Measurements from ENCODE around the gene AFMID. TPM values are rescaled to one million over a fixed set of nuclear protein-coding genes. Genes with fewer than 3 reads are reported as not detected.
"Not testable (repeated sequence)": the region's sequence is repeated elsewhere in the genome, so short reads cannot be mapped to it uniquely, and the experiment has no call there.

The AFMID gene
- total RNA-seq, 1 experiment from 2014 or later, result 65.8 TPM

- CTCF ChIA-PET; DNase-seq (ENCODE audit: low read depth, low spot score); H2AFZ ChIP-seq (ENCODE audit: low read depth, low read length, poor library complexity, severe bottlenecking); H3K4me3 ChIP-seq (replicated peaks in 1 of 2; ENCODE audit: low read depth in 1 of 2, low read length in 2 of 2); BruUV-seq (replicated peaks); H3K27me3 ChIP-seq (ENCODE audit: insufficient read depth, low read length); H3K4me2 ChIP-seq (ENCODE audit: low read length); H4K20me1 ChIP-seq (ENCODE audit: insufficient read depth); RAD21 ChIA-PET (ENCODE audit: low non-redundant PET in 1 of 2, low total read pairs in 2 of 2, uncharacterized antibody in 2 of 2, unreplicated experiment in 2 of 2); H3K36me3 ChIP-seq (ENCODE audit: control insufficient read depth in 1 of 2, insufficient read depth in 2 of 2, low read length in 2 of 2); ATAC-seq; H3K27ac ChIP-seq (ENCODE audit: low read depth, low read length); H3K9ac ChIP-seq (ENCODE audit: low read length); POLR2A ChIA-PET; H3K9me3 ChIP-seq (ENCODE audit: control insufficient read depth in 1 of 2, insufficient read depth in 1 of 2, low read depth in 1 of 2, low read length in 2 of 2); H3K79me2 ChIP-seq (ENCODE audit: insufficient read depth, low read length); H3K9me2 ChIP-seq (ENCODE audit: insufficient read depth): not testable (repeated sequence)
- intact Hi-C loops (cut with micrococcal nuclease), result loop anchor here (5.0 kb wide), 1 partner anchor 126 kb away; the partner anchor contains the start of gene TMC6
- peaks cover 5 to 14% of the 10 kb centered on the region in 2 experiments for H3K4me1 ChIP-seq (ENCODE audit: control insufficient read depth in 1 of 2, insufficient read depth in 2 of 2, low read length in 2 of 2)
Measured at GRCh38 chr17:78253636-78253945, 66.4 kb downstream of the AFMID start.

- peak; percentile 28 for DNase-seq (ENCODE audit: low read depth, low spot score)
- Histone ChIP-seq H3K79me2 (ENCODE audit: insufficient read depth, low read length) (no peaks in the 10 kb centered on the region), H3K4me2 (ENCODE audit: low read length) (peak overlapping the region; percentile 50), H3K9me3 (ENCODE audit: control insufficient read depth in 1 of 2, insufficient read depth in 1 of 2, low read depth in 1 of 2, low read length in 2 of 2) (no peaks in the 10 kb centered on the region), H3K36me3 (ENCODE audit: control insufficient read depth in 1 of 2, insufficient read depth in 2 of 2, low read length in 2 of 2) (no peaks in the 10 kb centered on the region), H3K9me2 (ENCODE audit: insufficient read depth) (no peaks in the 10 kb centered on the region), H2AFZ (ENCODE audit: low read depth, low read length, poor library complexity, severe bottlenecking) (no peak overlapping the region), H3K9ac (ENCODE audit: low read length) (no peak overlapping the region), H3K4me1 (ENCODE audit: control insufficient read depth in 1 of 2, insufficient read depth in 2 of 2, low read length in 2 of 2) (peaks cover 5 to 14% of the 10 kb centered on the region in 2 experiments), H3K27me3 (ENCODE audit: insufficient read depth, low read length) (no peaks in the 10 kb centered on the region), H3K27ac (ENCODE audit: low read depth, low read length) (no peak overlapping the region), H4K20me1 (ENCODE audit: insufficient read depth) (no peaks in the 10 kb centered on the region), H3K4me3 (replicated peaks in 1 of 2; ENCODE audit: low read depth in 1 of 2, low read length in 2 of 2) (no peak overlapping the region)
- RAD21 ChIA-PET (ENCODE audit: low non-redundant PET in 1 of 2, low total read pairs in 2 of 2, uncharacterized antibody in 2 of 2, unreplicated experiment in 2 of 2), result interaction anchor here in 1 of 2 experiments (0.7 kb wide), 1 partner anchor 168 kb away, joined by 3 read pairs; no protein-coding TSS in a partner anchor
- ATAC-seq, result peak; percentile 67
- POLR2A ChIA-PET, result no interaction called here
- CTCF ChIA-PET, result no interaction called here
- no TSS peak for BruUV-seq (replicated peaks)
- no peak for TF ChIP-seq ZNF274 (IDR thresholded peaks at IDR 0.05; ENCODE audit: low read depth, low read length)
- peak; percentile 32; the same call in 1 of the 2 replicates for TF ChIP-seq ZFX (IDR thresholded peaks at IDR 0.05)
- peak; percentile 65 for TF ChIP-seq YY1 (IDR thresholded peaks at IDR 0.05; ENCODE audit: extremely low read depth, insufficient replicate concordance, low read depth, low read length)
- TF ChIP-seq ZBTB33 (IDR thresholded peaks at IDR 0.05; ENCODE audit: extremely low read depth, insufficient replicate concordance, low read length), result peak; percentile 74
- intact Hi-C loops (cut with micrococcal nuclease), result loop anchor here (5.0 kb wide), 1 partner anchor 127 kb away; the partner anchor contains the start of gene TMC6
Measured at GRCh38 chr17:78253946-78254672, 66.9 kb downstream of the AFMID start.
